HepG2 (cell line): ENCODE measurements around the gene DNAJC21. TPM values are rescaled to one million over a fixed set of nuclear protein-coding genes. Genes with fewer than 3 reads are reported as not detected.

Experiments
- ATAC-seq: fragments of 200-7000 bp; cut with Tn5 transposase; 3 replicates; pipeline ENCODE4 v1.9.1; 2020; ENCODE audit warnings: mild to moderate bottlenecking, moderate library complexity
- BruUV-seq: library from RNA; stranded (reverse); fragments of 400-500 nt; replicated peaks from 2 replicates; lab custom pipeline; 2021; lab: Mats Ljungman, UMichigan
- CTCF ChIA-PET: fragments of 300-600 bp; formaldehyde crosslinking; extraction: SDS; loops from one replicate; lab custom pipeline; 2021; ENCODE audit warnings: low total read pairs, inconsistent platforms, low intra/inter-chr PET ratio; lab: Yijun Ruan, JAX
- POLR2A ChIA-PET: fragments of 350-600 bp; sonication (Branson Sonifier 250); formaldehyde crosslinking; loops from one replicate; lab custom pipeline; 2020; ENCODE audit warnings: antibody characterized with exemption, inconsistent platforms; lab: Yijun Ruan, JAX
- DNase-seq: peaks from one replicate; pipeline ENCODE4 v3.0.0-alpha.2; 2015; ENCODE audit warnings: low spot score
- FAIRE-seq: peaks from 3 replicates; lab custom pipeline; 2011; peaks lifted over from hg19 to GRCh38; lab: Jason Lieb, UNC
- H2AFZ ChIP-seq: one replicate; pipeline ENCODE4 v1.6.1; 2011; ENCODE audit warnings: low read length, inconsistent platforms
- H3K27ac ChIP-seq: fragments of 300-600 bp; 3 replicates; pipeline ENCODE4 v1.8.0; 2011; ENCODE audit warnings: mixed run types, mild to moderate bottlenecking, mixed read lengths, low read length, inconsistent platforms; ENCODE audit not compliant: insufficient read depth; ENCODE audit errors: extremely low read length
- H3K27me3 ChIP-seq, 2 experiments: fragments of 200-600 bp in 1 of 2; 2 replicates in 1 of 2; 3 replicates in 1 of 2; pipeline versions ENCODE4 v1.6.0 to v1.8.0; 2011; ENCODE audit warnings: low read length in 2 of 2, mild to moderate bottlenecking in 2 of 2, moderate library complexity in 2 of 2, inconsistent platforms in 1 of 2; ENCODE audit not compliant: insufficient read depth in 2 of 2, control insufficient read depth in 1 of 2
- H3K36me3 ChIP-seq, 2 experiments: fragments of 200-600 bp in 1 of 2; replicated peaks in 1 of 2; 2 replicates in 1 of 2; 3 replicates in 1 of 2; pipeline versions ENCODE4 v1.5.1 to v1.8.0; 2011; ENCODE audit warnings: low read length in 2 of 2, inconsistent platforms in 1 of 2; ENCODE audit not compliant: insufficient read depth in 2 of 2, control insufficient read depth in 1 of 2
- H3K4me1 ChIP-seq: 2 replicates; pipeline ENCODE4 v1.5.1; 2012; ENCODE audit warnings: low read length, inconsistent platforms; ENCODE audit not compliant: insufficient read depth
- H3K4me2 ChIP-seq: 2 replicates; pipeline ENCODE4 v1.6.0; 2011; ENCODE audit warnings: low read depth, low read length, inconsistent platforms
- H3K4me3 ChIP-seq, 3 experiments: fragments of 200-600 bp in 1 of 3; sonication (generic), shearing (Covaris generic) in 1 of 3; replicated peaks in 1 of 3; 2 replicates each; pipeline ENCODE4 v1.5.1; 2011 to 2016; ENCODE audit warnings: low read length in 3 of 3, inconsistent platforms in 2 of 3, low read depth in 2 of 3, mild to moderate bottlenecking in 2 of 3, control low read depth in 1 of 3, mixed read lengths in 1 of 3; ENCODE audit not compliant: insufficient read depth in 1 of 3
- H3K79me2 ChIP-seq: one replicate; pipeline ENCODE4 v1.6.1; 2011; ENCODE audit warnings: low read length, inconsistent platforms; ENCODE audit not compliant: insufficient read depth
- H3K9ac ChIP-seq: 2 replicates; pipeline ENCODE4 v1.6.0; 2011; ENCODE audit warnings: mild to moderate bottlenecking, low read depth, low read length, inconsistent platforms; ENCODE audit not compliant: insufficient read depth
- H3K9me3 ChIP-seq: 2 replicates; pipeline ENCODE4 v1.5.1; 2012; ENCODE audit warnings: mild to moderate bottlenecking, low read length
- H4K20me1 ChIP-seq: 2 replicates; pipeline ENCODE4 v1.6.0; 2011; ENCODE audit warnings: inconsistent platforms, mild to moderate bottlenecking, low read length, moderate library complexity; ENCODE audit not compliant: insufficient read depth
- CENPT ChIP-seq: sonication (generic); formaldehyde crosslinking; IDR thresholded peaks from 2 replicates; pipeline ENCODE4 v1.8.0; 2022; ENCODE audit warnings: low read depth, mild to moderate bottlenecking, moderate library complexity, missing genetic modification reagents
- NFYB ChIP-seq: sonication (generic); formaldehyde crosslinking; IDR thresholded peaks from 2 replicates; pipeline ENCODE4 v1.4.0; 2020; ENCODE audit warnings: missing genetic modification reagents
- PITX1 ChIP-seq: sonication (generic); formaldehyde crosslinking; IDR thresholded peaks from 2 replicates; pipeline ENCODE4 v1.5.1; 2020; ENCODE audit warnings: mild to moderate bottlenecking, missing genetic modification reagents
- RARA ChIP-seq: IDR thresholded peaks from 2 replicates; pipeline ENCODE4 v1.6.1; 2016; ENCODE audit warnings: missing genetic modification reagents, missing compliant biosample characterization
- RARG ChIP-seq: sonication (generic); formaldehyde crosslinking; IDR thresholded peaks from 2 replicates; pipeline ENCODE4 v1.4.0; 2020; ENCODE audit warnings: low read depth, mild to moderate bottlenecking, missing genetic modification reagents
- RFX3 ChIP-seq: IDR thresholded peaks from 2 replicates; pipeline ENCODE4 v1.6.1; 2016; ENCODE audit warnings: missing biosample characterization, missing genetic modification reagents
- RFXANK ChIP-seq: IDR thresholded peaks from 2 replicates; pipeline ENCODE4 v1.6.1; 2016
- SIX1 ChIP-seq: sonication (generic); formaldehyde crosslinking; IDR thresholded peaks from 2 replicates; pipeline ENCODE4 v1.4.0; 2020; ENCODE audit warnings: missing genetic modification reagents, borderline replicate concordance
- SMAD1 ChIP-seq: sonication (generic); formaldehyde crosslinking; IDR thresholded peaks from 2 replicates; pipeline ENCODE4 v1.4.0; 2020; ENCODE audit warnings: missing genetic modification reagents, low read depth, mild to moderate bottlenecking, borderline replicate concordance
- SP2 ChIP-seq: sonication (generic); formaldehyde crosslinking; IDR thresholded peaks from 2 replicates; pipeline ENCODE4 v1.5.1; 2020; ENCODE audit warnings: mild to moderate bottlenecking, missing genetic modification reagents
- TAF15 ChIP-seq: fragments of 200-400 bp; formaldehyde crosslinking; IDR thresholded peaks from one replicate; pipeline ENCODE4 v1.6.1; 2018; ENCODE audit warnings: mild to moderate bottlenecking, low read depth, low read length; ENCODE audit not compliant: poor library complexity, severe bottlenecking
- ZFP37 ChIP-seq: sonication (generic); formaldehyde crosslinking; IDR thresholded peaks from 2 replicates; pipeline ENCODE4 v1.4.0; 2020; ENCODE audit warnings: missing genetic modification reagents, borderline replicate concordance
- ZNF7 ChIP-seq: IDR thresholded peaks from 2 replicates; pipeline ENCODE4 v1.6.1; 2016; ENCODE audit warnings: missing biosample characterization, missing genetic modification reagents
- ZNF773 ChIP-seq: sonication (generic); formaldehyde crosslinking; IDR thresholded peaks from 2 replicates; pipeline ENCODE4 v1.4.0; 2020; ENCODE audit warnings: missing genetic modification reagents, borderline replicate concordance
- ZNF841 ChIP-seq: sonication (generic); formaldehyde crosslinking; IDR thresholded peaks from 2 replicates; pipeline ENCODE4 v1.8.1; 2023; ENCODE audit warnings: missing genetic modification reagents, borderline replicate concordance
- ZSCAN31 ChIP-seq: sonication (generic); formaldehyde crosslinking; IDR thresholded peaks from 2 replicates; pipeline ENCODE4 v1.5.0; 2020; ENCODE audit warnings: low read depth, mild to moderate bottlenecking, missing genetic modification reagents
- WGBS: methylation state at CpG from one replicate; pipeline ENCODE4 v1.1.6; 2017; ENCODE audit warnings: low lambda C conversion rate; 5-methylcytosine and 5-hydroxymethylcytosine counted together
- in situ Hi-C: cut with HindIII; loops from 2 replicates; pipeline ENCODE4 v1.10.0; 2017; ENCODE audit warnings: low pct_unique_long_range_greater_than_20kb; ENCODE audit not compliant: extremely low pct_ligation_motif_present
- intact Hi-C: fragments of 100-400 bp; cut with micrococcal nuclease; formaldehyde crosslinking; loops from one replicate; pipeline ENCODE4 v1.10.0; 2022; ENCODE audit not compliant: unreplicated experiment
- polyA plus RNA-seq, 8 experiments: library from polyadenylated mRNA; depleted of rRNA in 3 of 8; stranded (reverse) in 7 of 8; unstranded in 1 of 8; fragments of >200 nt; fragmentation: Illumina TruSeq in 4 of 8; extraction: Trizol in 4 of 8; gene quantifications; 2 replicates each; pipeline versions ENCODE4 v1.2.1 to v1.2.3, GENCODE V29; 2011 to 2016; ENCODE audit warnings: low read depth in 4 of 8, missing spikeins in 1 of 8, mixed read lengths in 1 of 8; ENCODE audit not compliant: insufficient read depth in 1 of 8
- total RNA-seq, 5 experiments: library from RNA; depleted of rRNA; stranded (reverse); fragments of >200 nt; fragmentation: Illumina TruSeq; extraction: Trizol; gene quantifications; 2 replicates each; pipeline ENCODE4 v1.2.3, GENCODE V29; 2016; ENCODE audit warnings: low read depth in 1 of 5
- TF ChIP-seq, protein P1 (sequence below): sonication (generic); formaldehyde crosslinking; IDR thresholded peaks from 2 replicates; pipeline ENCODE4 v1.8.0; 2022; ENCODE audit warnings: missing genetic modification reagents, mild to moderate bottlenecking, borderline replicate concordance
- TF ChIP-seq, protein P2 (sequence below): sonication (generic); formaldehyde crosslinking; IDR thresholded peaks from 2 replicates; pipeline ENCODE4 v1.8.1; 2023; ENCODE audit warnings: mild to moderate bottlenecking, missing genetic modification reagents, borderline replicate concordance
- TF ChIP-seq, protein P3 (sequence below): IDR thresholded peaks from 2 replicates; pipeline ENCODE4 v1.6.1; 2018; ENCODE audit warnings: missing genetic modification reagents
- TF ChIP-seq, protein P4 (sequence below): IDR thresholded peaks from 2 replicates; pipeline ENCODE4 v1.6.1; 2016; ENCODE audit warnings: missing compliant biosample characterization, missing genetic modification reagents, borderline replicate concordance
- TF ChIP-seq, protein P5 (sequence below): sonication (generic); formaldehyde crosslinking; IDR thresholded peaks from 2 replicates; pipeline ENCODE4 v1.8.0; 2023; ENCODE audit warnings: mild to moderate bottlenecking, missing genetic modification reagents

DNAJC21 gene
- total and polyA plus RNA-seq, 2 of the 13 experiments (the other 11 are each of a cell fraction or from before 2014, with no cell fraction given) = 10.9 to 41.6 TPM

DNA sequence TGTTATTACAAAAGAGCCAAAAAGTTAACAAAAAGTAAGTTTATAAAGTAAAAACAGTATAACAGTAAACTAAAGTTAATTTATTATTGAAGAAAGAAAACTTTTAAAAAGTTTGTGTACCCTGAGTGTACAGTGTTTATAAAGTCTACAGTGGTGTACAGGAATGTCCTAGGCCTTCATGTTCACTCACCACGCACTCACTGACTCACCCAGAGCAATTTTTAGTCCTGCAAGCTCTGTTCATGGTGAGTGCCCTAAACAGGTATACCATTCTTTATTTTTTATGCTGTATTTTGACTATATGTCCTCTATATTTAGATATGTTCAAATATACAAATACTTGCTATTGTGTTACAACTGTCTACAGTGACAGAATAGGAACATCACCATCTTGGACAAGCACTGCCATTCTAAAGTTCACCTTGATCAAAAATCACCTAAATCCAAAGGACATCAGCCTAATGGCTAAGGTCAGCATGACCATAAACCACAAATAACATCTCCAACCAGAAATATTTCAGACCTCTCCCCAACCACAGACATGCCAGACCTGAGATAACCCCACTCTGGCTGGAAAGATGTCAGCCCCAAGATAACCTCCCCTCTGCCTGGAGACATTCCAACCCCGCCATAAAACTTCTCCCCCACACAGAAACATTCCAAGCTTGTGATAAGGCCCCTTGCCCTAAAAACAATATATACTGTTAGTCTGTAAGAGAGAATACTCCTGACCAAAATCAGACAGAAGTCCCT lies 62.3 kb downstream of the DNAJC21 start (continued):
- TF ChIP-seq, protein P1, sequence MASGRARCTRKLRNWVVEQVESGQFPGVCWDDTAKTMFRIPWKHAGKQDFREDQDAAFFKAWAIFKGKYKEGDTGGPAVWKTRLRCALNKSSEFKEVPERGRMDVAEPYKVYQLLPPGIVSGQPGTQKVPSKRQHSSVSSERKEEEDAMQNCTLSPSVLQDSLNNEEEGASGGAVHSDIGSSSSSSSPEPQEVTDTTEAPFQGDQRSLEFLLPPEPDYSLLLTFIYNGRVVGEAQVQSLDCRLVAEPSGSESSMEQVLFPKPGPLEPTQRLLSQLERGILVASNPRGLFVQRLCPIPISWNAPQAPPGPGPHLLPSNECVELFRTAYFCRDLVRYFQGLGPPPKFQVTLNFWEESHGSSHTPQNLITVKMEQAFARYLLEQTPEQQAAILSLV (CRISPR knock-in tag) = no peak
- TF ChIP-seq CENPT (CRISPR knock-in tag) = no peak
- TF ChIP-seq RFX3 (CRISPR knock-in tag) = no peak
- TF ChIP-seq SP2 = no peak
- TF ChIP-seq NFYB (CRISPR knock-in tag) = no peak
- TF ChIP-seq ZNF841 = no peak
- TF ChIP-seq, protein P2, sequence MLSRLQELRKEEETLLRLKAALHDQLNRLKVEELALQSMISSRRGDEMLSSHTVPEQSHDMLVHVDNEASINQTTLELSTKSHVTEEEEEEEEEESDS = no peak

DNA sequence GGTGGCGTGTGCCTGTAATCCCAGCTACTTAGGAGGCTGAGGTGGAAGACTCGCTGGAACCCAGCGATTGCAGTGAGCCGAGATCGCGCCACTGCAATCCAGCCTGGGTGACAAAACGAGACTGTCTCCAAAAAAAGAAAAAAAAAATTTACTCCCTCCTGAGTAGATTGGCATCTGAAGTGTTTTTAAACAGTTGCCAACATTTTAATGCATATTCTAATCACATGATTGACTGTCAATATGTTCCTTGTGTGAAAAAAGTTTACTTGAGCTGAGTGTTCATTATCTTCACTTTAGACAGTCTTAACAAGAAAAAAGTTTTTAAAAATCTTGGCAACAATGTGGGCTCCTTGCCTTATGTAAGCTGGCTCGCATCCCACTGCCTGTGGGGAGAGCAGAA lies 64.6 kb downstream of the DNAJC21 start:
- H3K36me3 ChIP-seq = no peaks in the 10 kb centered on the region
- FAIRE-seq = no peak
- H4K20me1 ChIP-seq = no peaks in the 10 kb centered on the region
- DNase-seq = no peak
- H3K27ac ChIP-seq = no peak overlapping the region
- H3K27me3 ChIP-seq = no peaks in the 10 kb centered on the region
- no peak overlapping the region for H2AFZ ChIP-seq
- WGBS = 67% methylated on average over 8 of the region's 8 CpGs
- H3K9me3 ChIP-seq = no peaks in the 10 kb centered on the region
- no TSS peak for BruUV-seq
- no peaks in the 10 kb centered on the region for H3K79me2 ChIP-seq
- H3K4me2 ChIP-seq = no peak overlapping the region
- no peak overlapping the region for H3K9ac ChIP-seq
- H3K4me3 ChIP-seq = no peak overlapping the region
- no peak for ATAC-seq
- ChIA-PET CTCF (no interaction called here), POLR2A (no interaction called here)
- in situ Hi-C loops = no loop called here
- H3K4me1 ChIP-seq = no peaks in the 10 kb centered on the region
- intact Hi-C loops = no loop called here
- TF ChIP-seq, protein P3, sequence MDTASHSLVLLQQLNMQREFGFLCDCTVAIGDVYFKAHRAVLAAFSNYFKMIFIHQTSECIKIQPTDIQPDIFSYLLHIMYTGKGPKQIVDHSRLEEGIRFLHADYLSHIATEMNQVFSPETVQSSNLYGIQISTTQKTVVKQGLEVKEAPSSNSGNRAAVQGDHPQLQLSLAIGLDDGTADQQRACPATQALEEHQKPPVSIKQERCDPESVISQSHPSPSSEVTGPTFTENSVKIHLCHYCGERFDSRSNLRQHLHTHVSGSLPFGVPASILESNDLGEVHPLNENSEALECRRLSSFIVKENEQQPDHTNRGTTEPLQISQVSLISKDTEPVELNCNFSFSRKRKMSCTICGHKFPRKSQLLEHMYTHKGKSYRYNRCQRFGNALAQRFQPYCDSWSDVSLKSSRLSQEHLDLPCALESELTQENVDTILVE (CRISPR knock-in tag) = no peak
- TF ChIP-seq, protein P4, sequence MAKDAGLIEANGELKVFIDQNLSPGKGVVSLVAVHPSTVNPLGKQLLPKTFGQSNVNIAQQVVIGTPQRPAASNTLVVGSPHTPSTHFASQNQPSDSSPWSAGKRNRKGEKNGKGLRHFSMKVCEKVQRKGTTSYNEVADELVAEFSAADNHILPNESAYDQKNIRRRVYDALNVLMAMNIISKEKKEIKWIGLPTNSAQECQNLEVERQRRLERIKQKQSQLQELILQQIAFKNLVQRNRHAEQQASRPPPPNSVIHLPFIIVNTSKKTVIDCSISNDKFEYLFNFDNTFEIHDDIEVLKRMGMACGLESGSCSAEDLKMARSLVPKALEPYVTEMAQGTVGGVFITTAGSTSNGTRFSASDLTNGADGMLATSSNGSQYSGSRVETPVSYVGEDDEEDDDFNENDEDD (CRISPR knock-in tag) = no peak
- TF ChIP-seq SMAD1 (CRISPR knock-in tag) (no peak), RARA (CRISPR knock-in tag) (no peak), RFXANK (CRISPR knock-in tag) (no peak), TAF15 (no peak), RARG (no peak), ZNF773 (no peak), SIX1 (CRISPR knock-in tag) (no peak), ZNF7 (no peak), ZFP37 (no peak), PITX1 (CRISPR knock-in tag) (no peak), ZSCAN31 (CRISPR knock-in tag) (no peak)
- TF ChIP-seq, protein P5, sequence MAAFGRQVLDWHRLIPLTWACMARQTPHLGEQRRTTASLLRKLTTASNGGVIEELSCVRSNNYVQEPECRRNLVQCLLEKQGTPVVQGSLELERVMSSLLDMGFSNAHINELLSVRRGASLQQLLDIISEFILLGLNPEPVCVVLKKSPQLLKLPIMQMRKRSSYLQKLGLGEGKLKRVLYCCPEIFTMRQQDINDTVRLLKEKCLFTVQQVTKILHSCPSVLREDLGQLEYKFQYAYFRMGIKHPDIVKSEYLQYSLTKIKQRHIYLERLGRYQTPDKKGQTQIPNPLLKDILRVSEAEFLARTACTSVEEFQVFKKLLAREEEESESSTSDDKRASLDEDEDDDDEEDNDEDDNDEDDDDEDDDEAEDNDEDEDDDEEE (CRISPR knock-in tag) = no peak
